Thoracic aorta (tissue), 2 donors: ENCODE data around the gene HS6ST3. TPM values are rescaled to one million over a fixed set of nuclear protein-coding genes. Genes with fewer than 3 reads are reported as not detected.

Experiments
- ATAC-seq: fragments of 150-250 bp; one replicate; pipeline ENCODE4 v1.8.0; 2017; ENCODE audit warnings: low read depth; ENCODE audit not compliant: insufficient number of reproducible peaks, low FRiP score
- DNase-seq: peaks from one replicate; pipeline ENCODE4 v3.0.0-alpha.2; 2020; ENCODE audit warnings: low spot score
- H3K27ac ChIP-seq, 2 donors: fragments of 200-600 bp; sonication (generic); 1 replicate in 1 of 2; 2 replicates in 1 of 2; pipeline ENCODE4 v1.5.1; 2016; ENCODE audit warnings: mild to moderate bottlenecking in 2 of 2, moderate library complexity in 2 of 2
- H3K27me3 ChIP-seq: fragments of 200-600 bp; sonication (generic); replicated peaks from 2 replicates; pipeline ENCODE4 v1.6.0; 2016; ENCODE audit warnings: mild to moderate bottlenecking; ENCODE audit not compliant: insufficient read depth
- H3K36me3 ChIP-seq: fragments of 200-600 bp; sonication (generic); one replicate; pipeline ENCODE4 v1.5.1; 2016
- H3K4me1 ChIP-seq, 2 donors: fragments of 200-600 bp; sonication (generic); 1 replicate in 1 of 2; 2 replicates in 1 of 2; pipeline versions ENCODE4 v1.5.1 to v1.6.0; 2016; ENCODE audit warnings: low read depth in 2 of 2, mild to moderate bottlenecking in 1 of 2; ENCODE audit not compliant: control insufficient read depth in 1 of 2
- H3K4me3 ChIP-seq: fragments of 200-600 bp; sonication (generic); 2 replicates; pipeline ENCODE4 v1.5.1; 2016; ENCODE audit warnings: mild to moderate bottlenecking
- H3K9me3 ChIP-seq: fragments of 200-600 bp; sonication (generic); 2 replicates; pipeline ENCODE4 v1.5.1; 2016
- CTCF ChIP-seq: fragments of 200-600 bp; sonication (generic); IDR thresholded peaks from one replicate; pipeline ENCODE4 v1.5.1; 2019; ENCODE audit warnings: antibody characterized with exemption
- total RNA-seq, 2 donors: library from RNA; depleted of rRNA; stranded (reverse); fragments of >200 nt; gene quantifications; one replicate each; pipeline versions ENCODE4 v1.1.0 to v1.2.3, GENCODE V29; 2016

HS6ST3 gene
- total RNA-seq, 2 donors from 2014 or later, result 1.1 to 1.8 TPM

GRCh38 chr13:96481482-96481881 is 391.6 kb downstream of the HS6ST3 start:
- no peak for TF ChIP-seq CTCF
- Histone ChIP-seq H3K27me3 (no peaks in the 10 kb centered on the region), H3K27ac (no peak overlapping the region), H3K4me1 (no peaks in the 10 kb centered on the region), H3K4me3 (no peak overlapping the region), H3K36me3 (no peaks in the 10 kb centered on the region), H3K9me3 (no peaks in the 10 kb centered on the region)
- no peak for DNase-seq
- no peak for ATAC-seq

GRCh38 chr13:96490496-96490989 is 400.6 kb downstream of the HS6ST3 start:
- Histone ChIP-seq H3K36me3 (no peaks in the 10 kb centered on the region), H3K4me1 (no peaks in the 10 kb centered on the region), H3K27me3 (no peaks in the 10 kb centered on the region), H3K27ac (no peak overlapping the region), H3K4me3 (no peak overlapping the region), H3K9me3 (no peaks in the 10 kb centered on the region)
- TF ChIP-seq CTCF, result no peak
- DNase-seq (no peak), ATAC-seq (no peak)

- no peaks in the 10 kb centered on the region for H3K27me3 ChIP-seq
- no peaks in the 10 kb centered on the region for H3K4me1 ChIP-seq
- H3K4me3 ChIP-seq, result no peak overlapping the region
- no peaks in the 10 kb centered on the region for H3K9me3 ChIP-seq
- no peak overlapping the region for H3K27ac ChIP-seq
- no peak for ATAC-seq
- no peak for DNase-seq
- TF ChIP-seq CTCF, result no peak
- no peaks in the 10 kb centered on the region for H3K36me3 ChIP-seq
Measured at GRCh38 chr13:96491103-96491502, 401.2 kb downstream of the HS6ST3 start.

- Histone ChIP-seq H3K36me3 (no peaks in the 10 kb centered on the region), H3K9me3 (no peaks in the 10 kb centered on the region), H3K27ac (no peak overlapping the region), H3K27me3 (no peaks in the 10 kb centered on the region), H3K4me3 (no peak overlapping the region), H3K4me1 (no peaks in the 10 kb centered on the region)
- ATAC-seq (no peak), DNase-seq (no peak)
- TF ChIP-seq CTCF, result no peak
Measured at GRCh38 chr13:96492766-96493165, 402.9 kb downstream of the HS6ST3 start.

- DNase-seq (no peak), ATAC-seq (no peak)
- no peaks in the 10 kb centered on the region for H3K27me3 ChIP-seq
- TF ChIP-seq CTCF, result no peak
- no peak overlapping the region for H3K27ac ChIP-seq
- no peak overlapping the region for H3K4me3 ChIP-seq
- H3K4me1 ChIP-seq, result no peaks in the 10 kb centered on the region
- H3K9me3 ChIP-seq, result no peaks in the 10 kb centered on the region
- H3K36me3 ChIP-seq, result no peaks in the 10 kb centered on the region
Measured at GRCh38 chr13:96499656-96500055, 409.7 kb downstream of the HS6ST3 start.
